Measurements from ENCODE around the gene TTC7B.

Gene TTC7B

GRCh38 chr14:90780519-90780918 lies 35.7 kb downstream of the TTC7B start:
- Histone ChIP-seq H3K27ac (ENCODE audit: low read depth, low read length) (no peak overlapping the region), H3K4me1 (ENCODE audit: insufficient read depth, low read length) (no peaks in the 10 kb centered on the region), H3K9ac (ENCODE audit: low read length) (no peak overlapping the region), H3K27me3 (ENCODE audit: control insufficient read depth in 1 of 2, insufficient read depth in 2 of 2, low read length in 2 of 2) (no peaks in the 10 kb centered on the region), H3K36me3 (ENCODE audit: insufficient read depth, low read length) (peaks cover 40% of the 10 kb centered on the region), H3K9me3 (ENCODE audit: low read length) (no peaks in the 10 kb centered on the region), H3K4me3 (ENCODE audit: low read depth in 1 of 2, low read length in 2 of 2) (no peak overlapping the region)

GRCh38 chr14:90778571-90779255 lies 37.5 kb downstream of the TTC7B start:
- peaks cover 36% of the 10 kb centered on the region for H3K36me3 ChIP-seq (ENCODE audit: insufficient read depth, low read length)
- H3K4me3 ChIP-seq (ENCODE audit: low read depth in 1 of 2, low read length in 2 of 2) = no peak overlapping the region
- no peaks in the 10 kb centered on the region for H3K4me1 ChIP-seq (ENCODE audit: insufficient read depth, low read length)
- H3K27ac ChIP-seq (ENCODE audit: low read depth, low read length) = no peak overlapping the region
- H3K27me3 ChIP-seq (ENCODE audit: control insufficient read depth in 1 of 2, insufficient read depth in 2 of 2, low read length in 2 of 2) = no peaks in the 10 kb centered on the region
- no peaks in the 10 kb centered on the region for H3K9me3 ChIP-seq (ENCODE audit: low read length)
- no peak overlapping the region for H3K9ac ChIP-seq (ENCODE audit: low read length)

- Histone ChIP-seq H3K27ac (ENCODE audit: low read depth, low read length) (no peak overlapping the region), H3K9ac (ENCODE audit: low read length) (no peak overlapping the region), H3K36me3 (ENCODE audit: insufficient read depth, low read length) (peaks cover 36% of the 10 kb centered on the region), H3K27me3 (ENCODE audit: control insufficient read depth in 1 of 2, insufficient read depth in 2 of 2, low read length in 2 of 2) (no peaks in the 10 kb centered on the region), H3K4me1 (ENCODE audit: insufficient read depth, low read length) (no peaks in the 10 kb centered on the region), H3K4me3 (ENCODE audit: low read depth in 1 of 2, low read length in 2 of 2) (no peak overlapping the region), H3K9me3 (ENCODE audit: low read length) (no peaks in the 10 kb centered on the region)
Measured at GRCh38 chr14:90777830-90778485, 38.3 kb downstream of the TTC7B start.

GRCh38 chr14:90777358-90777757 lies 38.9 kb downstream of the TTC7B start:
- Histone ChIP-seq H3K9me3 (ENCODE audit: low read length) (no peaks in the 10 kb centered on the region), H3K36me3 (ENCODE audit: insufficient read depth, low read length) (peaks cover 36% of the 10 kb centered on the region), H3K9ac (ENCODE audit: low read length) (no peak overlapping the region), H3K27ac (ENCODE audit: low read depth, low read length) (no peak overlapping the region), H3K4me1 (ENCODE audit: insufficient read depth, low read length) (no peaks in the 10 kb centered on the region), H3K4me3 (ENCODE audit: low read depth in 1 of 2, low read length in 2 of 2) (no peak overlapping the region), H3K27me3 (ENCODE audit: control insufficient read depth in 1 of 2, insufficient read depth in 2 of 2, low read length in 2 of 2) (no peaks in the 10 kb centered on the region)

- Histone ChIP-seq H3K9me3 (ENCODE audit: low read length) (no peaks in the 10 kb centered on the region), H3K4me3 (ENCODE audit: low read depth in 1 of 2, low read length in 2 of 2) (no peak overlapping the region), H3K27ac (ENCODE audit: low read depth, low read length) (no peak overlapping the region), H3K27me3 (ENCODE audit: control insufficient read depth in 1 of 2, insufficient read depth in 2 of 2, low read length in 2 of 2) (no peaks in the 10 kb centered on the region), H3K9ac (ENCODE audit: low read length) (no peak overlapping the region), H3K4me1 (ENCODE audit: insufficient read depth, low read length) (no peaks in the 10 kb centered on the region), H3K36me3 (ENCODE audit: insufficient read depth, low read length) (peaks cover 24% of the 10 kb centered on the region)
Measured at GRCh38 chr14:90775441-90775840, 40.8 kb downstream of the TTC7B start.

- Histone ChIP-seq H3K27ac (ENCODE audit: low read depth, low read length) (no peak overlapping the region), H3K36me3 (ENCODE audit: insufficient read depth, low read length) (peaks cover 27% of the 10 kb centered on the region), H3K4me1 (ENCODE audit: insufficient read depth, low read length) (no peaks in the 10 kb centered on the region), H3K9me3 (ENCODE audit: low read length) (no peaks in the 10 kb centered on the region), H3K4me3 (ENCODE audit: low read depth in 1 of 2, low read length in 2 of 2) (no peak overlapping the region), H3K9ac (ENCODE audit: low read length) (no peak overlapping the region), H3K27me3 (ENCODE audit: control insufficient read depth in 1 of 2, insufficient read depth in 2 of 2, low read length in 2 of 2) (no peaks in the 10 kb centered on the region)
Measured at GRCh38 chr14:90774316-90774715, 41.9 kb downstream of the TTC7B start.

GRCh38 chr14:90773705-90774104 lies 42.5 kb downstream of the TTC7B start:
- Histone ChIP-seq H3K9ac (ENCODE audit: low read length) (no peak overlapping the region), H3K27ac (ENCODE audit: low read depth, low read length) (no peak overlapping the region), H3K36me3 (ENCODE audit: insufficient read depth, low read length) (peaks cover 29% of the 10 kb centered on the region)

GRCh38 chr14:90773196-90773486 lies 43.1 kb downstream of the TTC7B start:
- H3K27me3 ChIP-seq (ENCODE audit: control insufficient read depth in 1 of 2, insufficient read depth in 2 of 2, low read length in 2 of 2) = no peaks in the 10 kb centered on the region
- no peak overlapping the region for H3K4me3 ChIP-seq (ENCODE audit: low read depth in 1 of 2, low read length in 2 of 2)
- H3K9ac ChIP-seq (ENCODE audit: low read length) = no peak overlapping the region
- H3K9me3 ChIP-seq (ENCODE audit: low read length) = peaks cover 3% of the 10 kb centered on the region
- H3K4me1 ChIP-seq (ENCODE audit: insufficient read depth, low read length) = no peaks in the 10 kb centered on the region
- H3K27ac ChIP-seq (ENCODE audit: low read depth, low read length) = no peak overlapping the region
- peaks cover 33% of the 10 kb centered on the region for H3K36me3 ChIP-seq (ENCODE audit: insufficient read depth, low read length)

More at GRCh38 chr14:90773705-90774104, 42.5 kb downstream of the TTC7B start:
- Histone ChIP-seq H3K27me3 (ENCODE audit: control insufficient read depth in 1 of 2, insufficient read depth in 2 of 2, low read length in 2 of 2) (no peaks in the 10 kb centered on the region), H3K4me1 (ENCODE audit: insufficient read depth, low read length) (no peaks in the 10 kb centered on the region), H3K9me3 (ENCODE audit: low read length) (no peaks in the 10 kb centered on the region), H3K4me3 (ENCODE audit: low read depth in 1 of 2, low read length in 2 of 2) (no peak overlapping the region)

GRCh38 chr14:90767899-90768298 lies 48.3 kb downstream of the TTC7B start:
- Histone ChIP-seq H3K27me3 (ENCODE audit: control insufficient read depth in 1 of 2, insufficient read depth in 2 of 2, low read length in 2 of 2) (no peaks in the 10 kb centered on the region), H3K4me3 (ENCODE audit: low read depth in 1 of 2, low read length in 2 of 2) (no peak overlapping the region), H3K9me3 (ENCODE audit: low read length) (peaks cover 17% of the 10 kb centered on the region), H3K4me1 (ENCODE audit: insufficient read depth, low read length) (no peaks in the 10 kb centered on the region), H3K9ac (ENCODE audit: low read length) (no peak overlapping the region), H3K27ac (ENCODE audit: low read depth, low read length) (no peak overlapping the region), H3K36me3 (ENCODE audit: insufficient read depth, low read length) (peaks cover 30% of the 10 kb centered on the region)

- Histone ChIP-seq H3K9ac (ENCODE audit: low read length) (no peak overlapping the region), H3K4me3 (ENCODE audit: low read depth in 1 of 2, low read length in 2 of 2) (no peak overlapping the region), H3K27me3 (ENCODE audit: control insufficient read depth in 1 of 2, insufficient read depth in 2 of 2, low read length in 2 of 2) (no peaks in the 10 kb centered on the region), H3K27ac (ENCODE audit: low read depth, low read length) (peak overlapping the region; percentile 87), H3K9me3 (ENCODE audit: low read length) (peaks cover 4% of the 10 kb centered on the region), H3K4me1 (ENCODE audit: insufficient read depth, low read length) (peaks cover 26% of the 10 kb centered on the region), H3K36me3 (ENCODE audit: insufficient read depth, low read length) (no peaks in the 10 kb centered on the region)
Measured at GRCh38 chr14:90760591-90761316, 55.5 kb downstream of the TTC7B start.

- H3K27me3 ChIP-seq (ENCODE audit: control insufficient read depth in 1 of 2, insufficient read depth in 2 of 2, low read length in 2 of 2) = no peaks in the 10 kb centered on the region
- H3K27ac ChIP-seq (ENCODE audit: low read depth, low read length) = peak overlapping the region; percentile 87
- H3K9ac ChIP-seq (ENCODE audit: low read length) = no peak overlapping the region
- peaks cover 4% of the 10 kb centered on the region for H3K9me3 ChIP-seq (ENCODE audit: low read length)
- no peaks in the 10 kb centered on the region for H3K36me3 ChIP-seq (ENCODE audit: insufficient read depth, low read length)
- H3K4me3 ChIP-seq (ENCODE audit: low read depth in 1 of 2, low read length in 2 of 2) = no peak overlapping the region
- peaks cover 32% of the 10 kb centered on the region for H3K4me1 ChIP-seq (ENCODE audit: insufficient read depth, low read length)
Measured at GRCh38 chr14:90760078-90760444, 56.2 kb downstream of the TTC7B start.

Measured in muscle layer of colon (tissue), 2 donors.